Osteocyte (in vitro differentiated cells): ENCODE data around the gene ZFHX3. TPM values are rescaled to one million over a fixed set of nuclear protein-coding genes. Genes with fewer than 3 reads are reported as not detected.

ENCODE experiments used
- DNase-seq: peaks from one replicate; pipeline ENCODE4 v3.0.0; 2021; ENCODE audit warnings: mixed read lengths; ENCODE audit not compliant: unreplicated experiment; ENCODE audit errors: extremely low spot score
- H3K27ac Mint-ChIP-seq: one replicate; pipeline ENCODE4 v1.8.0; 2021; ENCODE audit warnings: mild to moderate bottlenecking, mixed read lengths; ENCODE audit not compliant: unreplicated experiment
- H3K27me3 Mint-ChIP-seq: one replicate; pipeline ENCODE4 v1.8.0; 2021; ENCODE audit warnings: mixed read lengths; ENCODE audit not compliant: unreplicated experiment
- H3K36me3 Mint-ChIP-seq: one replicate; pipeline ENCODE4 v1.8.0; 2021; ENCODE audit warnings: mixed read lengths; ENCODE audit not compliant: unreplicated experiment
- H3K4me1 Mint-ChIP-seq: one replicate; pipeline ENCODE4 v1.8.0; 2021; ENCODE audit warnings: mixed read lengths; ENCODE audit not compliant: unreplicated experiment
- H3K4me3 Mint-ChIP-seq: one replicate; pipeline ENCODE4 v1.8.0; 2021; ENCODE audit warnings: mild to moderate bottlenecking, moderate library complexity, mixed read lengths; ENCODE audit not compliant: unreplicated experiment
- H3K9me3 Mint-ChIP-seq: one replicate; pipeline ENCODE4 v1.8.0; 2021; ENCODE audit warnings: mixed read lengths; ENCODE audit not compliant: unreplicated experiment
- total RNA-seq: library from RNA; stranded (reverse); gene quantifications from 2 replicates; pipeline ENCODE4 v1.2.1, GENCODE V29; 2021
- TF ChIP-seq, protein P1 (sequence below): fragments of 200-600 bp; sonication (generic); IDR thresholded peaks from 2 replicates; pipeline ENCODE4 v1.5.0; 2021; ENCODE audit warnings: antibody characterized with exemption, mild to moderate bottlenecking, moderate library complexity

The ZFHX3 gene
- total RNA-seq, 1 donor from 2014 or later, result 89.1 TPM

DNA sequence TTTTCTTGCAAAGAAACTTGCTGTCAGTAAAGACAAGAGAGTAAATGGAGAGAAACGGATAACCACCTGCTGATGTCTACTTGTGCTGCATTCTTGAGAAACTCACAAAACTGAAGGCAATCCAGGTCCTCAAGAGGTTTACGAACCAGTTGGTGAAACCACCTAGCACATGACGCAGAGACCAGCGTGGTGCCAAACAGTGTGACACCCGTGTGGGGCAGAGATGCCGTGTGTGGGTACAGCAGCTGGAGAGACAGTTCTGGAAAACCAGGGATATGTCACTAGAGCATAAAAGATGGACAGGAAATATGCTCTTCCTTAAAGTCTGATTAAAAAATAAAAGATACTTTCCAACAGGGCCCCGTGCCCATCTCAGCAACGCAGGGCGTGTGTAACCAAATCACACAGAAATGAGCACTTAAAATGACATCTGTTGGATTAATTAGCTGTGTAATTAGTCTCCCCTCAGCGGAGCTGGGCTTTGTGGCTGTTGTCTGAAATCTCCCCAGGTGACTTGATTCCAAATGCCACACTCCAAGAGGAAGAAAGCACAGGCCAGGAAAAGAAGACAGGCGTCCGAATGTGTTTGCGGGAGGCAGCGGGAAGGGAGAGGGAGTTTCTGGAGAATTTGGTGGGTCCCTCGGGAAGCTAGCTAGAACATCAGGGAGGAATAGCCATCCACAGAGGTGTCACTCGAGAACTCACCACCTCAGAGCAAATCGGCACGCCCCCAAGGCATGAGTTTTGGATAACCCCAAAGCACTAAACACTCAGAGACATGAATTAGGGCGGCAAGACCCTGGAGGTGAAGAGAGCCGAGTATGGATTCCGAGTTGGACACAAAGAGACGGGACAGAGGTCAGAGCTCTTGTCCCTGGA is 109.8 kb downstream of the ZFHX3 start:
- Mint-ChIP-seq H3K4me3 (no peak overlapping the region), H3K4me1 (peaks cover 78% of the 10 kb centered on the region), H3K9me3 (no peaks in the 10 kb centered on the region), H3K27me3 (no peaks in the 10 kb centered on the region), H3K27ac (peak overlapping the region; percentile 90), H3K36me3 (peaks cover 14% of the 10 kb centered on the region)
- TF ChIP-seq, protein P1, sequence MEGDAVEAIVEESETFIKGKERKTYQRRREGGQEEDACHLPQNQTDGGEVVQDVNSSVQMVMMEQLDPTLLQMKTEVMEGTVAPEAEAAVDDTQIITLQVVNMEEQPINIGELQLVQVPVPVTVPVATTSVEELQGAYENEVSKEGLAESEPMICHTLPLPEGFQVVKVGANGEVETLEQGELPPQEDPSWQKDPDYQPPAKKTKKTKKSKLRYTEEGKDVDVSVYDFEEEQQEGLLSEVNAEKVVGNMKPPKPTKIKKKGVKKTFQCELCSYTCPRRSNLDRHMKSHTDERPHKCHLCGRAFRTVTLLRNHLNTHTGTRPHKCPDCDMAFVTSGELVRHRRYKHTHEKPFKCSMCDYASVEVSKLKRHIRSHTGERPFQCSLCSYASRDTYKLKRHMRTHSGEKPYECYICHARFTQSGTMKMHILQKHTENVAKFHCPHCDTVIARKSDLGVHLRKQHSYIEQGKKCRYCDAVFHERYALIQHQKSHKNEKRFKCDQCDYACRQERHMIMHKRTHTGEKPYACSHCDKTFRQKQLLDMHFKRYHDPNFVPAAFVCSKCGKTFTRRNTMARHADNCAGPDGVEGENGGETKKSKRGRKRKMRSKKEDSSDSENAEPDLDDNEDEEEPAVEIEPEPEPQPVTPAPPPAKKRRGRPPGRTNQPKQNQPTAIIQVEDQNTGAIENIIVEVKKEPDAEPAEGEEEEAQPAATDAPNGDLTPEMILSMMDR, result no peak
- DNase-seq, result no peak

DNA sequence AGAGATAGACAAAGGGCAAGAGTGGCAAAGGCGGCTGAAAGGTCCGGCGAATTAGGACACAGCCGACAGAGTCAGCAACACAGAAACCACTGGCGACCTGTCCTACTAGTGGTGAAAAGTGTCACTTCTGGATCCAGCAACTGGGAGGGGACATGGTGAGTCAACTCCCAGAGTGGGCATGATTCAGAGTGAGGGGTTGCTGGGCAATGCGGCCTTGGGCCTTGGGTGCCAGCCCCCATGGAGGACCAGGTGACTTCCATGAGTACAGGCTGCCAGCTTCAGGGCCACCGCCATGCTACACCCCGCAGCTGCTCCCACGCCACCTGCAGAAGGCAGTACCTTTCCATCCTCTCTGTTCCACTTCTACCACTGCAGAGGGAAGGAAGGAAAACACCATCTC is 110.6 kb downstream of the ZFHX3 start:
- H3K36me3 Mint-ChIP-seq, result peaks cover 14% of the 10 kb centered on the region
- H3K27me3 Mint-ChIP-seq, result no peaks in the 10 kb centered on the region
- TF ChIP-seq, protein P1, result no peak
- H3K4me1 Mint-ChIP-seq, result peaks cover 81% of the 10 kb centered on the region
- no peak for DNase-seq
- H3K27ac Mint-ChIP-seq, result peak overlapping the region; percentile 90
- no peak overlapping the region for H3K4me3 Mint-ChIP-seq
- no peaks in the 10 kb centered on the region for H3K9me3 Mint-ChIP-seq

DNA sequence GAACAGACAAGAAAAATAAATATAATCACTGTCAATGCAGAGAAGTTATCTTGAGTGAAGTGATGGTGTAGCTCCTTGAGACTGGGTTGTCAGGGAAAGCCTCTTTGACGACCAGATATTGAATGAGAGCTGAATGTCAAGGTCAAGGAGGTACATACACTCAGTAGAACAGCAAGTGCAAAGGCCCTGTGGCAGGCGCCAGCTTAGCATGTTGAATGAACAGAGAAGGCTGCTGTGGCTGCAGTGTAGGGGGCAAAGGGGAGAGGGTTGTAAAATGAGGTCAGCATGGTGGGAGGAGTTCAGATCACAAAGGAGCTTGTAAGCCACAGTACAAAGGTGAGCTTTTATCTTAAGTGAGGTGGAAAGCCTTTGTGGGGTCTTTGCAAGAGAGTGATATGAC is 111.5 kb downstream of the ZFHX3 start:
- H3K27ac Mint-ChIP-seq, result peak overlapping the region; percentile 6
- H3K27me3 Mint-ChIP-seq, result no peaks in the 10 kb centered on the region
- peaks cover 85% of the 10 kb centered on the region for H3K4me1 Mint-ChIP-seq
- H3K9me3 Mint-ChIP-seq, result no peaks in the 10 kb centered on the region
- TF ChIP-seq, protein P1, result no peak
- peaks cover 9% of the 10 kb centered on the region for H3K36me3 Mint-ChIP-seq
- H3K4me3 Mint-ChIP-seq, result no peak overlapping the region
- no peak for DNase-seq

DNA sequence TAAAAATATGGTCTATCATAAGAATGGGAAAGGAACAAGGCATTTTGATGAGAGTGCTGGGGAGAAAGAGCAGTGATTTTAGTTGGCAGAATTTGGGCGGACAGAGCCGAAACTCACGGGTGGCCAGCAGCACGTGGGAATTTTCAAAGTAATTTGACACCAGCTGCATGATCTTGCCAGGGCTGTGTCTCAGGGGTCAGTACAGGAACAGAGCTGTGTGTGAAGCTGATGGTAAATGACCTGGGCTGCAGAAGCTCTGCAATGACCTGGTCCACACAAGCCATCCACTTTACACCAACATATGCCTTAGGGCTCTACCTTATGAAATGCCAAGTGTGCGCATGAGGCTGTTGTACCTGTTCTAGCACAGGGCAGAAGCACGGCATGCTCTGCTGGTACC is 112.0 kb downstream of the ZFHX3 start:
- DNase-seq, result no peak
- Mint-ChIP-seq H3K27me3 (no peaks in the 10 kb centered on the region), H3K9me3 (no peaks in the 10 kb centered on the region), H3K4me1 (peaks cover 90% of the 10 kb centered on the region), H3K36me3 (peaks cover 9% of the 10 kb centered on the region), H3K4me3 (no peak overlapping the region), H3K27ac (peak overlapping the region; percentile 6)
- TF ChIP-seq, protein P1, result no peak

DNA sequence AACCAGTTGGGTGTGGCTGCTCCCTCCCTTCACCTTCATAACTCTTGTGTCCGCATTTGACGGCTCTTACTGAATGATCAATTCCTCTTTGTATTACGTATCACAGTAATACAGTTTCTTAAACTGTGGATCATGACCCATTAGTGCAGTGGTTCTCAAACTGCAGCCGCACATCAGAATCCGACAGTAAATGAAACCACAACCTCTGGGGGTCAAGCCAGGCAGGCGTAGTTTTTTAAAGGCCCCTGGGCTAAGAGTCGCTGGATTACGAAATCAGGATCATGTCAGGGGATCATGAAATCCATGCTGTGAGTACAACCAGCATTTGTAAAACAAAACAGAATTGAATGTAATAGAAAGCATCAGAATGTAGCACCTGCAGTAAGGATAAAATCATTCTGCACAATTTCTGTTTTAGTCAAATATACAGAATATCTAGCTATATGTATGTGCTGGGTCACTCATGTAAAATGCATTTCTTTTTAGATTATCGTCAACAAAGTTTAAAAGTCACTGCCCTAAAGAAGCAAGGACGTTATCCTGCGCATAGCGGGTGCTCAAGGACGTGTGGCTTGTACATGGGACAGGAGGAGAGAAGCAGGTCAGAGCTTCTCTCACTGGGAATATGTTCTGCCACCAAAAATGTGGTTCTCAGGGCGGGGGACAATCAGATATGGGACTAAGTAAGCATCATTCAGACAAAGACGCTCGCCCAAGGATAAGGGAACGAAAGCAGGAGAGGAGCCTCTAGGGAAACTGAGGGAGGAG is 113.1 kb downstream of the ZFHX3 start:
- no peak for DNase-seq
- no peak overlapping the region for H3K4me3 Mint-ChIP-seq
- H3K27ac Mint-ChIP-seq, result peak overlapping the region; percentile 84
- H3K9me3 Mint-ChIP-seq, result no peaks in the 10 kb centered on the region
- H3K4me1 Mint-ChIP-seq, result peaks cover 91% of the 10 kb centered on the region
- H3K27me3 Mint-ChIP-seq, result no peaks in the 10 kb centered on the region
- peaks cover 9% of the 10 kb centered on the region for H3K36me3 Mint-ChIP-seq
- TF ChIP-seq, protein P1, result no peak
